H9 (cell line): ENCODE data around the gene LDLR. TPM values are rescaled to one million over a fixed set of nuclear protein-coding genes. Genes with fewer than 3 reads are reported as not detected.

ENCODE experiments used
- DNase-seq: peaks from one replicate; pipeline ENCODE4 v3.0.0-alpha.2; 2017
- H2AFZ ChIP-seq: one replicate; pipeline ENCODE4 v1.6.1; 2013; ENCODE audit warnings: mild to moderate bottlenecking, low read length, control low read depth, moderate library complexity
- H2AK5ac ChIP-seq: 2 replicates; pipeline ENCODE4 v1.6.1; 2013; ENCODE audit warnings: low read length, control low read depth, mixed read lengths; ENCODE audit not compliant: insufficient read length
- H2BK120ac ChIP-seq: one replicate; pipeline ENCODE4 v1.6.1; 2013; ENCODE audit warnings: low read depth, mild to moderate bottlenecking, low read length, control low read depth, inconsistent platforms; ENCODE audit not compliant: poor library complexity, severe bottlenecking
- H2BK12ac ChIP-seq: 2 replicates; pipeline ENCODE4 v1.6.1; 2013; ENCODE audit warnings: low read length, control low read depth, mixed read lengths, low read depth; ENCODE audit not compliant: insufficient read length
- H2BK15ac ChIP-seq: 2 replicates; pipeline ENCODE4 v1.6.1; 2013; ENCODE audit warnings: low read depth, low read length, control low read depth
- H2BK20ac ChIP-seq: one replicate; pipeline ENCODE4 v1.6.1; 2013; ENCODE audit warnings: low read depth, mild to moderate bottlenecking, low read length, control low read depth, inconsistent platforms; ENCODE audit not compliant: poor library complexity, severe bottlenecking
- H2BK5ac ChIP-seq: 2 replicates; pipeline ENCODE4 v1.6.1; 2013; ENCODE audit warnings: low read length, control low read depth, mixed read lengths; ENCODE audit not compliant: insufficient read length
- H3K14ac ChIP-seq: 2 replicates; pipeline ENCODE4 v1.6.1; 2013; ENCODE audit warnings: low read length, control low read depth; ENCODE audit not compliant: insufficient read depth
- H3K18ac ChIP-seq: 2 replicates; pipeline ENCODE4 v1.6.1; 2013; ENCODE audit warnings: low read depth, mild to moderate bottlenecking, mixed read lengths, low read length, control low read depth; ENCODE audit not compliant: insufficient read length
- H3K23ac ChIP-seq: 2 replicates; pipeline ENCODE4 v1.6.1; 2013; ENCODE audit warnings: low read length, control low read depth, mixed read lengths, low read depth; ENCODE audit not compliant: insufficient read length
- H3K23me2 ChIP-seq: 2 replicates; pipeline ENCODE4 v1.6.1; 2013; ENCODE audit warnings: low read depth, mild to moderate bottlenecking, mixed read lengths, low read length, control low read depth; ENCODE audit not compliant: insufficient read length, poor library complexity, severe bottlenecking
- H3K27ac ChIP-seq: 2 replicates; pipeline ENCODE4 v1.5.1; 2013; ENCODE audit warnings: low read length, control low read depth, mixed read lengths, low read depth; ENCODE audit not compliant: insufficient read length
- H3K27me3 ChIP-seq: 2 replicates; pipeline ENCODE4 v1.6.1; 2013; ENCODE audit warnings: low read length, control low read depth, inconsistent platforms; ENCODE audit not compliant: insufficient read depth
- H3K4ac ChIP-seq: 2 replicates; pipeline ENCODE4 v1.6.1; 2013; ENCODE audit warnings: low read depth, mild to moderate bottlenecking, control low read depth, inconsistent platforms, low read length, moderate library complexity
- H3K4me1 ChIP-seq: 2 replicates; pipeline ENCODE4 v1.6.1; 2013; ENCODE audit warnings: low read length, control low read depth, inconsistent platforms; ENCODE audit not compliant: insufficient read depth
- H3K4me2 ChIP-seq: 2 replicates; pipeline ENCODE4 v1.6.1; 2013; ENCODE audit warnings: low read length, control low read depth, mixed read lengths; ENCODE audit not compliant: insufficient read length, insufficient read depth
- H3K56ac ChIP-seq: 2 replicates; pipeline ENCODE4 v1.6.1; 2013; ENCODE audit warnings: low read depth, mild to moderate bottlenecking, mixed read lengths, low read length, control low read depth; ENCODE audit not compliant: insufficient read length
- H3K79me1 ChIP-seq: 2 replicates; pipeline ENCODE4 v1.6.1; 2013; ENCODE audit warnings: low read depth, mild to moderate bottlenecking, moderate library complexity, low read length, control low read depth, inconsistent platforms; ENCODE audit not compliant: insufficient read depth, poor library complexity, severe bottlenecking
- H3K79me2 ChIP-seq: 2 replicates; pipeline ENCODE4 v1.6.1; 2013; ENCODE audit warnings: low read length, control low read depth, inconsistent platforms; ENCODE audit not compliant: insufficient read depth
- H3K9ac ChIP-seq: 2 replicates; pipeline ENCODE4 v1.6.1; 2013; ENCODE audit warnings: low read length, control low read depth, mixed read lengths; ENCODE audit not compliant: insufficient read length; ENCODE audit errors: extremely low read depth
- H3K9me3 ChIP-seq: one replicate; pipeline ENCODE4 v1.6.1; 2013; ENCODE audit warnings: low read depth, low read length, inconsistent platforms; ENCODE audit not compliant: control insufficient read depth
- H3T11ph ChIP-seq: one replicate; pipeline ENCODE4 v1.6.1; 2013; ENCODE audit warnings: mild to moderate bottlenecking, low read length, control low read depth, inconsistent platforms
- H4K20me1 ChIP-seq: one replicate; pipeline ENCODE4 v1.6.1; 2013; ENCODE audit not compliant: control insufficient read depth, insufficient read length, insufficient read depth
- H4K5ac ChIP-seq: 2 replicates; pipeline ENCODE4 v1.6.1; 2013; ENCODE audit warnings: low read depth, mild to moderate bottlenecking, mixed read lengths, low read length, control low read depth; ENCODE audit not compliant: insufficient read length
- H4K8ac ChIP-seq: replicated peaks from 2 replicates; pipeline ENCODE4 v1.6.1; 2013; ENCODE audit warnings: low read length, control low read depth, mixed read lengths, low read depth; ENCODE audit not compliant: insufficient read length
- H4K91ac ChIP-seq: 2 replicates; pipeline ENCODE4 v1.6.1; 2013; ENCODE audit warnings: low read depth, mild to moderate bottlenecking, moderate library complexity, mixed read lengths, low read length, control low read depth; ENCODE audit not compliant: insufficient read length
- H3K27ac Mint-ChIP-seq, 3 experiments: 2 replicates in 2 of 3; 3 replicates in 1 of 3; pipeline ENCODE4 v1.8.0; 2020 to 2021; ENCODE audit warnings: mixed read lengths in 3 of 3, mild to moderate bottlenecking in 1 of 3, moderate library complexity in 1 of 3
- H3K27me3 Mint-ChIP-seq: 2 replicates; pipeline ENCODE4 v1.8.0; 2021; ENCODE audit warnings: low read depth, mild to moderate bottlenecking, moderate library complexity, mixed read lengths
- H3K36me3 Mint-ChIP-seq, 3 experiments: 2 replicates in 2 of 3; 3 replicates in 1 of 3; pipeline ENCODE4 v1.8.0; 2020 to 2021; ENCODE audit warnings: low read depth in 3 of 3, mixed read lengths in 3 of 3; ENCODE audit not compliant: insufficient read depth in 1 of 3
- H3K4me1 Mint-ChIP-seq, 2 experiments: 2 replicates each; pipeline ENCODE4 v1.8.0; 2020; ENCODE audit warnings: mixed read lengths in 2 of 2
- H3K4me3 Mint-ChIP-seq, 2 experiments: 2 replicates in 1 of 2; 3 replicates in 1 of 2; pipeline ENCODE4 v1.8.0; 2020 to 2021; ENCODE audit warnings: mild to moderate bottlenecking in 2 of 2, mixed read lengths in 2 of 2, moderate library complexity in 1 of 2
- H3K9me3 Mint-ChIP-seq, 2 experiments: 2 replicates in 1 of 2; 3 replicates in 1 of 2; pipeline ENCODE4 v1.8.0; 2020; ENCODE audit warnings: mild to moderate bottlenecking in 2 of 2, mixed read lengths in 2 of 2, moderate library complexity in 1 of 2
- WGBS: extraction: QIAGEN DNeasy Blood & Tissue Kit; methylation state at CpG from one replicate; pipeline ENCODE4 v1.1.7; 2013; ENCODE audit warnings: missing lambda C conversion rate, low lambda C conversion rate, mixed read lengths; ENCODE audit not compliant: insufficient read length; ENCODE audit errors: extremely low coverage; 5-methylcytosine and 5-hydroxymethylcytosine counted together
- total RNA-seq: library from RNA; stranded (reverse); gene quantifications from 2 replicates; pipeline ENCODE4 v1.2.1, GENCODE V29; 2021
- TF ChIP-seq, protein P1 (sequence below): fragments of 200-600 bp; sonication (generic); conservative IDR thresholded peaks from 3 replicates; pipeline ENCODE4 v1.8.0; 2021; ENCODE audit warnings: antibody characterized with exemption, mild to moderate bottlenecking

Gene LDLR
- total RNA-seq, 1 experiment from 2014 or later, result 92.7 TPM

- H3K27ac Mint-ChIP-seq, result peak overlapping the region in 2 of 3 experiments; percentile 40 to 70; a peak in 2 of 7 replicates
- H3K23ac ChIP-seq, result no peak overlapping the region
- peaks cover 0 to under 1% of the 10 kb centered on the region in 2 experiments; a peak in 1 of 4 replicates for H3K4me1 Mint-ChIP-seq
- no peaks in the 10 kb centered on the region; the same call in 1 of the 2 replicates for H3K27me3 Mint-ChIP-seq
- H2BK15ac ChIP-seq, result no peak overlapping the region
- H3K4me3 Mint-ChIP-seq, result no peak overlapping the region; a peak in 1 of 5 replicates
- no peaks in the 10 kb centered on the region for H3K9me3 ChIP-seq
- no peak overlapping the region for H4K5ac ChIP-seq
- no peak overlapping the region for H4K91ac ChIP-seq
- no CpG with 5 or more reads among the region's 11 CpGs for WGBS
- H3K23me2 ChIP-seq, result no peaks in the 10 kb centered on the region
- no peaks in the 10 kb centered on the region for H3K79me1 ChIP-seq
- no peak overlapping the region for H2AFZ ChIP-seq
- H3K27me3 ChIP-seq, result no peaks in the 10 kb centered on the region
- H3K56ac ChIP-seq, result no peak overlapping the region
- no peak overlapping the region for H2BK5ac ChIP-seq
- TF ChIP-seq, protein P1, sequence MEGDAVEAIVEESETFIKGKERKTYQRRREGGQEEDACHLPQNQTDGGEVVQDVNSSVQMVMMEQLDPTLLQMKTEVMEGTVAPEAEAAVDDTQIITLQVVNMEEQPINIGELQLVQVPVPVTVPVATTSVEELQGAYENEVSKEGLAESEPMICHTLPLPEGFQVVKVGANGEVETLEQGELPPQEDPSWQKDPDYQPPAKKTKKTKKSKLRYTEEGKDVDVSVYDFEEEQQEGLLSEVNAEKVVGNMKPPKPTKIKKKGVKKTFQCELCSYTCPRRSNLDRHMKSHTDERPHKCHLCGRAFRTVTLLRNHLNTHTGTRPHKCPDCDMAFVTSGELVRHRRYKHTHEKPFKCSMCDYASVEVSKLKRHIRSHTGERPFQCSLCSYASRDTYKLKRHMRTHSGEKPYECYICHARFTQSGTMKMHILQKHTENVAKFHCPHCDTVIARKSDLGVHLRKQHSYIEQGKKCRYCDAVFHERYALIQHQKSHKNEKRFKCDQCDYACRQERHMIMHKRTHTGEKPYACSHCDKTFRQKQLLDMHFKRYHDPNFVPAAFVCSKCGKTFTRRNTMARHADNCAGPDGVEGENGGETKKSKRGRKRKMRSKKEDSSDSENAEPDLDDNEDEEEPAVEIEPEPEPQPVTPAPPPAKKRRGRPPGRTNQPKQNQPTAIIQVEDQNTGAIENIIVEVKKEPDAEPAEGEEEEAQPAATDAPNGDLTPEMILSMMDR, result no peak
- H3K4me1 ChIP-seq, result no peaks in the 10 kb centered on the region; the same call in 1 of the 2 replicates
- H3K27ac ChIP-seq, result no peak overlapping the region
- no peak overlapping the region for H3K9ac ChIP-seq
- peaks cover 0 to 2% (median 0%) of the 10 kb centered on the region in 3 experiments; a peak in 3 of 7 replicates for H3K36me3 Mint-ChIP-seq
- DNase-seq, result no peak
- H3K18ac ChIP-seq, result no peak overlapping the region
- no peak overlapping the region for H3K4ac ChIP-seq
- no peak overlapping the region for H4K8ac ChIP-seq
- no peak overlapping the region for H3K14ac ChIP-seq
- H2AK5ac ChIP-seq, result no peak overlapping the region
- H3K9me3 Mint-ChIP-seq, result no peaks in the 10 kb centered on the region
- no peak overlapping the region for H2BK120ac ChIP-seq
- no peak overlapping the region for H3T11ph ChIP-seq
- H4K20me1 ChIP-seq, result no peaks in the 10 kb centered on the region
- H2BK12ac ChIP-seq, result no peak overlapping the region
- no peak overlapping the region for H3K4me2 ChIP-seq
- H2BK20ac ChIP-seq, result no peak overlapping the region
- no peaks in the 10 kb centered on the region for H3K79me2 ChIP-seq
Observed at GRCh38 chr19:11078893-11079292, 10.4 kb upstream of the LDLR start.
